Stimulated activated CD4-positive, alpha-beta T cell treated with anti-CD3 and anti-CD28 coated beads, Interleukin-12 subunit alpha, Interleukin-12 subunit beta, amount 100 ng/mL, for 48 hours (primary cell): Measurements from ENCODE around the gene C1orf159.
"Not testable (repeated sequence)": the region's sequence is repeated elsewhere in the genome, so short reads cannot be mapped to it uniquely, and the experiment has no call there.

ENCODE experiments used
- DNase-seq, 3 donors: peaks; one replicate each; pipeline ENCODE4 v3.0.0-alpha.2; 2020; ENCODE audit warnings: low read depth in 2 of 3, low spot score in 1 of 3

C1orf159 gene

GRCh38 chr1:1069711-1070676 is 45.9 kb downstream of the C1orf159 start:
- DNase-seq: peak in 1 of 3 donors; percentile 7

GRCh38 chr1:1069056-1069710 is 46.7 kb downstream of the C1orf159 start:
- peak; percentile 81 to 88 (median 82) for DNase-seq

- no peak for DNase-seq
Measured at GRCh38 chr1:1068517-1069055, 47.3 kb downstream of the C1orf159 start.

GRCh38 chr1:1067860-1068516 is 47.9 kb downstream of the C1orf159 start:
- DNase-seq: no peak

DNA sequence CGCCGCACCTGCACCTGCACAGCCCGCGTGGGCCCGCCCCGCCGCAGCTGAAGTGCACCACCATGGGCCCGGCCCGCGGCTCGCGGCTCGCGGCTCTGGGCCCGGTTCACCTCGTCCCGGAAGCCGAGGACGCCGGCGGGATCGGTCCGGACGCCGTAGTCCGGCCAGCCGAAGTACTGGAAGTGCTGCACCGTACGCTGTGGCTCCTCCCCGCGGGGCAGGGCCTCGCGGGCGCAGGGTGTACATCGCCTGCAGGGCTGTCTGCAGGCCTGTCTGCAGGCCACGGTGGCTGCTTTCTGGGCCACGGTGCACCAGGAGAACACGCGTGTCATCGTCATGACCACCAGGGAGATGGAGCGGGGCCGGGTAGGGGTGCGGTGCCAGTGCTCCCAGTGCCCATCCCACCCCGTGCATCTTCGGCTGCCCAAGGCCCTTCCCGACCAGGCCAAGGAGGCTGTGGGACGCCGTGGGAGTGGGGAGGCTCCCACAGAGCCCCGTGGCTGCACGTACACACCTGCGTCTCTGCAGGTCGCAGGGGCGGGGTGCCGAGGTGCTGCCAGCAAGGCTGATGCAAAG is 48.5 kb downstream of the C1orf159 start:
- DNase-seq: no peak

DNA sequence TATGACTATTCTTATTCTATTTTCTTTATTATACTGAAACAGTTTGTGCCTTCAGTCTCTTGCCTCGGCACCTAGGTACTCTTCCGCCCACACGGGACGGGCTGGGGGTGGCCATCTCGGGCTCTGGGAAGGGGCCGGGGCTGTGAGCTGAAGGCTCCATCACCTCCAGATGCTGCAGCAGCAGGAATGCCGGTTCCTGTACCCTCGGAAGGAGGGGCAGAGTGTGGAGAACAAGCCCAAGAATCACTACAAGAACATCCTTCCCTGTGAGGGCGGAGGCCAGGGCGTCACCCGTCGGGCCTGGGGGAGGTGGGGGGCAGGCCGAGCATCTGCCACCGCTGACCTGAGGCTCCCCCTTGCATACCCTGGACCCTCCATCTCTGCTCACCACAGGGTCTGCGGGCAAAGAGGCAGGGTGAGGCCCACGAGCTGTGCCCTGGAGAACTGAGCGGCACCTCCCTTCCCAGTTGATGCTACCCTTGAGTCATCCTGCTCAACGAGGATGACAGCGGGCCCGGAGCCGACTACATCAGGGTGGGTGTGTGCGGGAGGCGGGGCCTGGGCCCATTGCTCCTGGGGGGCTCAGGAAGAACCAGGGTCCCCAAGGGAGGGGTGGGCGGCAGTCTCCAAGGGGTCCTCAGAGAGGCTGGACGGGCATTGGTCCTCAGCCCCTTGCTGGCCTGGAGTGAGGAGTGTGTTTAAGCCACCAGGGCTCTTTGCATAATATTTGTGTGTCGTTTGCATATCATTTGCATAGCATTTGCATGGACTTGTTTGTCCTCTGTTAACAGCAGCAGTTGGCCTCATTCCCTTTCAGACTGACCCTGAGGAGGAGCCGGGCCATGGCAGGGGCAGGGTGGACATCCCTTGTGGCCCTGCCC is 49.2 kb downstream of the C1orf159 start:
- DNase-seq: no peak

DNA sequence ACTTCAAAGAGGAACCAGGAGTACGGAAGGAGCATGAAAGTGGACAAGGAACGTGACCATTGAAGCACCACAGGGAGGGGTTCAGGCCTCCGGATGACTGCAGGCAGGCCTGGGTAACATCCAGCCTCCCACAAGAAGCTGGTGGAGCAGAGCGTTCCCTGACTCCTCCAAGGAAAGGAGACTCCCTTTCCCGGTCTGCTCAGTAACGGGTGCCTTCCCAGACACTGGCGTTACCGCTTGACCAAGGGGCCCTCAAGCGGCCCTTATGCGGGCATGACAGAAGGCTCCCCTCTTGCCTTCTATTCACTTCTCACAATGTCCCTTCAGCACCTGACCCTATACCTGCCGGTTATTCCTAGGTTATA is 50.0 kb downstream of the C1orf159 start:
- DNase-seq: not testable (repeated sequence)

DNA sequence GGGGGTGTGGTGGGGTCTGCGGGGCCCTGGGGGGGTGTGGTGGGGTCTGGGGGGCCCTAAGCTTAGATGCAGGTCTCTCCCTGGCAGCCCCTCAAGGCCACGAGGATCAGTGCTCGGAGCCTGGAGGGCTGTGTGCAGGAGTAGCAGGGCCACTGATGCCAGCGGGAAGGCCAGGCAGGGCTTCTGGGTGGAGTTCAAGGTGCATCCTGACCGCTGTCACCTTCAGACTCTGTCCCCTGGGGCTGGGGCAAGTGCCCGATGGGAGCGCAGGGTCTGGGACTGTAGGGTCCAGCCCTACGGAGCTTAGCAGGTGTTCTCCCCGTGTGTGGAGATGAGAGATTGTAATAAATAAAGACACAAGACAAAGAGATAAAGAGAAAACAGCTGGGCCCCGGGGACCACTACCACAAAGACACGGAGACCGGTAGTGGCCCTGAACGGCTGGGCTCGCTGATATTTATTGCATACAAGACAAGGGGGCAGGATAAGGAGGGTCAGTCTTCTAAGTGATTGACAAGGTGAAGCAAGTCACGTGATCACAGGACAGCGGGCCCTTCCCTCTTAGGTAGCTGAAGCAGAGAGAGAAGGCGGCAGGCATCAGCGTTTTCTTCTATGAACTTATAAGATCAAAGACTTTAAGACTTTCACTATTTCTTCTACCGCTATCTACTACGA is 50.5 kb downstream of the C1orf159 start:
- no peak for DNase-seq

DNA sequence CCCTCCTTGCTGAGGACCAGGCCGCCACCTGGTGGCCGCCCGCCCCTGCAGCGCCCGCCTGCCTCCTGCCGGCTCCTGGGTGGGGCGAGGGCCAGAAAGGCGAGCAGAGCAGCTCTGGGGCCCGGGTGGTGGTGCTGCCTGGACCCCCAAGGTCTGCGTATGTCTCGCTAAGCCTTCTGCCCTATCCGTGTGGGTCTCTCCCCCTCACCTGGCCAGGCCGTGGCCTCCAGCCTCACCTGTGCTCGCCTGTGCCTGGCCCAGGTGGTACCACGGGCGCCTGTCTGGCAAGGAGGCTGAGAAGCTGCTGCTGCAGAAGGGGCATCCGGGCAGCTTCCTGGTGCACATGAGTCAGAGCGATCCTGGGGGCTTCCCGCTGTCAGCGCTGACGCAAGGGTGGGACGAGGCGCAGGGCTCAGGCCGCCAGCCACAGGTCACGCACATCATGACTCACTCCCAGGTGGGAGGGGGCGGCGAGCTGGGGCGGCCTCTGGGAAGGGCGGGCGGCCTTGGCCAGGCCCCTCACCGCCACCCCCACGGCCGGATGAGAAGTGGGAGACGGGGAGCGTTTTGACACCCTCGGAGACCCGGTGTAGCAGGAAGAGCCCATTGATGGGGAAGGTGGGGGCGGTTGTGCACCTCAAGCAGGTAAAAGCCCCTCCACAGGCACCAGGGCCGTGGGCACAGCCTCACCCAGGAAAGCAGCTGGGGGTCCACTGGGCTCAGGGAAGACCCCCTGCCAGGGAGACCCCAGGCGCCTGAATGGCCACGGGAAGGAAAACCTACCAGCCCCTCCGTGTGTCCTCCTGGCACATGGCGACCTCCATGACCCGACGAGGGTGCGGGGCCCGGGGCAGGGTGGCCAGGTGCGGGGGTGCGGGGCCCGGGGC is 51.7 kb downstream of the C1orf159 start:
- DNase-seq: peak; percentile 81 to 83 (median 81)

GRCh38 chr1:1063261-1063944 is 52.5 kb downstream of the C1orf159 start:
- DNase-seq: no peak

DNA sequence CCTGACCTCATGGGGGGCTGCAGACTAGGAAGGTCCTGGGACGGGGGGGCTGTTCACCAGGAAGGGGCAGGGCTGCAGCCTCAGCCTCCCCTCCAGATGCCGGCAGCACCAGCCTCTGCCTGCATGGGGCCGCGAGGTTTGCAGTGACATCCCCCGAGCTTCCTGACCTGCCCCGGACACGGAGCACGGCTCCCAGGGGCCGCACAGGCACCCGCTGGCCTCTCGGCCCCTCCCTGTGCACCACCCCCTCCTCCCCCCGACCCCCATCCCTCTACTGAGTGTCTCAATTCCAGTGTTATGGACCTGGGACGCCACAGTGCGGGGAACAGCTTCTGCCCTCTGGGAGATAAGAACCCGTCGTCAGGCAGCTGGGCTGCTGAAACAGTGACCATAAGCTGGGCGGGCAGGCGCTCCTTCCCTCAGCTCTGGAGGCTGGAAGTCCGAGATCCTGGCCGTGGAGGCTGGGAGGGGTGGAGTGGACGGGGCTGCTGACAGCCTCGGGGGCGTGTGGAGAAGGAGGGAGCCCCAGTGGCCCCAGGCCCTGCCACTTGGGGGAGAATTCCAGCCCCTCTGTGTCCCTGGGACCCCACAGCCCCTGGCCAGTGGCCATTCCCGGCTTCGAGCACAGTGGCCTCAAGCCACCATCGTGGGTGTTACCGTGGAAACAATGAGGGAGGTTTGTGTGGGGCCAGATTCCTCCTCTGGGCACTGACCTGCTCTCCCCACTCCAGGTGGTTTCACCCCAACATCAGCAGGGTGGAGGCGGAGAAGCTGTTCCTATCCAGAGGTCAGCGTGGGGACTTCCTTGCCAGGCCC is 53.3 kb downstream of the C1orf159 start:
- no peak for DNase-seq

DNA sequence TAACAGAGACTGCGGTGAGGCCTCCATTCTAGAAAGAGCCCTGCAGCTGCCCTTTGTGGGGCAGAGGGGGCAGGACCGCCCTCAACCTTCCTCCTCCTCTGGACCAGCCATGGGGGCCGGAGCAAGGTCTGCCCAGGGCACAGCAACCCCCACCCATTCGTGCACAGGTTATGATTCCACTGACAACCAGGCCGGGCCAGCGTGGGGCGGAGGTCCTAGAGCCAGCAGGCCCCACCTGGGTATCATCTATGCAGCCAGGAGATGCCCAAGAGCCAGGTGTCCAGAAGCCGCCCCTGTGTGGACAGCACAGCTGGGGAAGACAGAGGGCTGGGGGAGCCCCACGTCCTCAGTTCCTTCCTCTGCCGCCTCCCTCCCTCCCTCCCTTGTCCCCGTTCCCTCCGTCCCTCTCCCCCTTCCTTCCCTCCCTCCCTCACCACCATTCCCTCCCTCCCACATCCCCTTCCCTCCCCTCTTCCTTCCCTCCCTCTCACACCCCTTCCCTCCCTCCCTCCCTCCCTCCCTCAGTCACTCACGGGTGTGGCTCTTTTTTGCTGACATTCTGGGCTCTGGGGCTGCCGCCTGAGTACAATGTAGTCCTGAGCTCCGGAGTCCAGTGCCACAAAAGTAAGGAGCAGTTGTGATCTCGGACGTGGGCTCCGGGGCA is 54.1 kb downstream of the C1orf159 start:
- DNase-seq: no peak

DNA sequence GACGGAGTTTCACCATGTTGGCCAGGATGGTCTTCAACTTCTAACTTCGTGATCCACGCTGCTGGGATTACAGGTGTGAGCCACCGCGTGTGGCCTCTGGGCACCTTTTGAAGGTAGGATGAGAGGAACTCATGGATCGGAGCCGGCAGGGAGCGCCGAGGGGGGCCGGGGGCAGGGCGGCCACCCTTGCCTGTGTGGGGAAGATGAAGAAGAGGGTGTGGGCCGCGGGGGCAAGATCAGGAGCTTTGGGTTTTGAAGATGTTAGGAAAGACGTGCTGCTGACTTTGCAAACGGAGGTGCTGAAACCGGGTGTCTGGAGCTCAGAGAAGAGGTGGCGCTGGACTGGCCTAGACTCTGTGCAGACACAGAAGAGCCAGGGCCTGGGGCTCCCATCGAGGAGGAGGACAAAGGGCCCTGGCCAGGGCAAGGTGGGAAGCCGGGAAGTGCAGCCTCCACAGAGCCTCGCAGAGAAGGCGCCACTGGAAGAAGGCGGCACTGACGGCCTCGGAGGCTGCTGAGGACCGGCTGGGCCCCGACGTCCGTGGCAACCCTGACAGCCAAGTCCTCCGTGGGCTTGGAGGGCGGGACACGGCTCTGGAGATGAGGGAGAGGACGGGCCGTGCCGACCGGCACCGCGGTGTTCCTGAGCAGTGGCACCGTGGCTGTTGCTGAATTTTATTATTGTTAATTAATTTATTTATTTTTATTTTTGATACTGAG is 55.4 kb downstream of the C1orf159 start:
- no peak for DNase-seq

DNA sequence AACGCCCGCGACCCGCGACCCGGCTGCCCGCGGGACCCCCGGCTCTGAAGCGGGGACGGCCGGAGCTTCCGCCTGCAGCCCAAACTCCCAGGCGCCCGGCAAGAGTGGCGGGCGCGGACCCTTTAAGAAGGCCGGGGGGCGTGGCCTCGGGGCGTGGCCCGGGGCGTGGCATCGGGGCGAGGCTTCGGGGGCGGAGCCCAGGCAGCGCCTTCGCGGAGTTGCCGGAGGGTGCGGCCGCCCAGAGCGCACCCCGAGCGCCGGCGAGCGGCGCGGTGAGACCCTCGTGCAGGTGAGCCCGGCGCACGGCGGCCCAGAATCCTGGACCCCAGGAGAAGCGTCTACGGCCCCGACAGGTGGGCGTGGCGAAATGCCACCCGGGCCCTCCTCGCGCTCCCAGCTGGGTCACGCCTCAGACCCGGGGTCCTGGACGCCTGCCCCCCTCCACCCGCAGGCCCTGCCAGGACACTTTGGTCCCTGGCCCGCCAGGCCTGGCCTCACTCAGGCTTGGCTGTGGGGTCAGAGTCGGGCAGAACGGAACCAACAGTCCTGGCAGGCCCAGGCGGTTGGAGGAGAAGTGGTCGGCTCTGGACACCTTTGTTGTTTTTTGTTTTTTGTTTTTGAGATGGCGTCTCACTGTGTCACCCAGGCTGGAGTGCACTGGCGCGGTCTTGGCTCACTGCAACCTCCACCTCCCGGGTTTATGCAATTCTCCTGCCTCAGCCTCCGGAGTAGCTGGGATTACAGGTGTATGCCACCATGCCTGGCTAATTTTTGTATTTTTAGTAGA is 56.2 kb downstream of the C1orf159 start:
- DNase-seq: peak; percentile 83 to 95 (median 91)

DNA sequence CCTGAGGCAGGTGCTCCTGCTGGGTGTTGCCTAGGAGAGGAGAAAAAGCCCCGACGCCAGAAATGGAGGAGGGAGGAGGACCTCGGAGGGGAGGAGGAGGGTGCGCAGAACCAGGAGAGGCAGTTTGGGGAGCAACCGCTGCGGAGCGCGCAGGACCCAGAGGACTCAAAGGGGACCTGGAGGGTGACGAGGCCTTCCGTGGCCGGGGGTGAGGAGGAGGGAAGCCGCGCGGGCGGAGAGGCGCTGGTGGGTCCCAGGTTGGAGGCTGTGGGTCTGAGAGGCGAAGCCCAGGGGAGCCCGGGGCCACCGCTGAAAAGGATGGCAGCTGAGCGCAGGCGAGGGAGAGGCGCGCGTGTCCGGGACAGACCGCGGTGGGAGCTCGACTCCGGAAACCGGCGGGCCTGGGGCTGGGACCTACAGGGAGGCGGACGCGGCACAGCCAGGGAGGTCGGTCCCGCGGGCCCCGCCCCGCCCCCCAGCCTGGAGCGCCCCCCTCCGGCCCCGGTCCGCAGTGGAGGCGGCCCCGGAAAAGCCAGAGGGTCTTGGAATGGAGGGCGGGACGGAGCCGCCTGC is 56.9 kb downstream of the C1orf159 start:
- peak in 1 of 3 donors; percentile 43 for DNase-seq
